C4-2B (cell line): ENCODE results near the gene SSX4.
"Not testable (repeated sequence)": the region's sequence is repeated elsewhere in the genome, so short reads cannot be mapped to it uniquely, and the experiment has no call there.

Experiments used
- CTCF ChIP-seq: fragments of 450-650 bp; conservative IDR thresholded peaks from 2 replicates; pipeline ENCODE4 v1.5.1; 2017; ENCODE audit warnings: mild to moderate bottlenecking
- ZFX ChIP-seq: fragments of 450-650 bp; IDR thresholded peaks from 2 replicates; pipeline ENCODE4 v1.6.1; 2017

- not testable (repeated sequence) for TF ChIP-seq CTCF, ZFX
Measured at GRCh38 chrX:48370408-48370807, 12.9 kb upstream of the SSX4 start.
